GM10266 (cell line): ENCODE results near the gene PDP2.

Source experiments
- DNase-seq: peaks from one replicate; pipeline ENCODE4 v3.0.0; 2012; ENCODE audit errors: extremely low spot score
- CTCF ChIP-seq: IDR thresholded peaks from 2 replicates; pipeline ENCODE4 v1.5.1; 2012; ENCODE audit warnings: mild to moderate bottlenecking, low read depth; ENCODE audit not compliant: control insufficient read depth, insufficient read depth; ENCODE audit errors: missing control alignments

The PDP2 gene

DNA sequence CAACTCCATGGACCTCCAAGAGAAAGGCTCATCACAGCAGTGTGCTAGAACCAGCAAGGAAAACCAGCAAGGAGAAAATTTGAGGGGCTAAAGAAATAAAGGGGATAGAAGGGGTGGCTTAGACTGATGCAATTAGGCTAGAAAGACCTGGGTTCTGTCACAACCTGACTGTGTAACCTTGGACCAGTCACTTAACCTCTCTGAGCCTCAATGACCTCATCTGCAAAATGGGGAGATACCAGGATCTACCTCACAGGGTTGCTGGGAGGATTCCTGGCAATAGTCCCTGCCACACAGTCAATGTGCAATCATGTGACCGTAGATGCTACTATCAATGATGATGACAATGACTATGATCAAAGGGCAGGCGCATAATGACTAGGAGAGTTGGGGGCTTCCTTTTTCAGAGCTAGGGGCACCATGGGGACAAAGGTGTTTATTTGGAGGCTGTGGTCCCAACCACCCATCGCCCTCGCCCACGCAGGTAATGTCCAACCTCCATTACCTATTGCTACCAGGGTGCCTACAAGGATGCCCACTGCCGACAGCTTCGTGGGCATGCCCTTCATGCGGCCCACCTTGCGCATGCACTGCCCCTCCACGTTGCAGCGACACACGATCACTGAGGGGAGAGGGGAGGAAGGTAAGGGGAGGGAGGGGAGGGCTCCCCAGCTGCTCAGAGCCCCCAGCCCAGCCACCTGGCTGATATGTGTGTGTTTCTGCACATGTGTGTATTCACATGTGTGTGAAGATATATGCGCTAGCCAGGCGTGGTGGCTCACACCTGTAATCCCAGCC lies 28.6 kb downstream of the PDP2 start:
- no peak for TF ChIP-seq CTCF
- DNase-seq: no peak

- TF ChIP-seq CTCF: no peak
- DNase-seq: no peak
Measured at GRCh38 chr16:66910175-66910940, 30.0 kb downstream of the PDP2 start.

DNA sequence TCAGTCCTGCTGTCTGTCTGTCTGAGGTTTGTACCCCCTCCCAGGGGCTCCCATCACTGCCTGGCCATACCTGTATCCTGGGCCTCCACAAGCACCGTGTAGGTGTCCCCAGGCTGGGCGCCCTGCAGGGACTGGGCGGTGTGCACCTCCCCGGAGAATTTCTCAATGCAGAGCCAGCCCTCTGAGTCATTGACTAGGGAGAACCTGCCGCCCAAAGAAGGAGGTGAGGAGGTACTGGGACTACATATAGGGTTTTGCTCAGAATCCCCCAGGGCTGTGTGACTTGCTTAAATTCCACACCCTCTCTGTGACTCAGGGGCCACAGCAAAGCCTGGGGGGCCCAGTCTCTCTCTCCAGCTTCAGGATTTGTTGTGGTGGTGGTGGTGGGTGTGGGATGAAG lies 30.8 kb downstream of the PDP2 start:
- no peak for DNase-seq
- TF ChIP-seq CTCF: no peak

GRCh38 chr16:66911801-66912200 lies 31.5 kb downstream of the PDP2 start:
- no peak for DNase-seq
- no peak for TF ChIP-seq CTCF

DNA sequence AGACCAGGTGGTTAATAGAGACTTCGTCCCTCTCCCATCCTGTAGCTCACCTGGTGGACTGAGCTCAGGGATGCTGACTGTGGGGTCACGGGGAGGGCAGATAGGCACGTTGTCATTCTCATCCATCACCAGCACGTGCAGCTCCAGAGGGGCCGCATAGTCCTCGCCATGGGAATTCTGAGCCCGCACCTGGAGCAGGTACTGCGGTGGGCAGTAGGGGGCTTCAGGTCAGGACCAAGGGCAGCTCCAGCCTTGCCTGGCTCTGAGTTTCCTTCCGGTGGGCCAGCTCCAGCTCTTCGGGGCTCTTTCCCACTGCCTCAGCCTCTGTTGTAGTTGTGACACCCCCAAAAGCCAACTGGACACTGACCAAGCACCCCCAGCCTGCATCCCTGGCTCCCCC lies 32.8 kb downstream of the PDP2 start:
- DNase-seq: no peak
- no peak for TF ChIP-seq CTCF

DNA sequence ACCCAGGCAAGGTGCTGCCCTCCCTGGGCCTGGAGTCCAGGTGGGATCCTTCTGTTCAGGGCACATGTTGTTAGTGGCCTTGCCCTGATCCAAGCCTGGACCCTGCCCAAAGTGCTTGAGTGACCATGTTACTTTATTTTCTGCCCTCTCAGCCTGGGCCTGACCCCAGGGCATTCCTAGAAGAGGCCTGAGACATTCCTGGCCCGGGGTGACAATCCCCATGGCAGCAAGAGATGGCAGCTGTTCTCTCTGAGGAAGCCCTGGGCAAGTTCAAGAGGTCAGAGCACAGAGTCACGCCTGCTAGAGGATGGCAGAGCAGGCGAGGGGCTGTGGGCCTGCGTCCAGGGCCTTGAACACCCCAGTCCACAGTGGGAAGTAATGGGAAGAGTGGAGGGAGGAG lies 33.4 kb downstream of the PDP2 start:
- no peak for DNase-seq
- TF ChIP-seq CTCF: no peak

DNA sequence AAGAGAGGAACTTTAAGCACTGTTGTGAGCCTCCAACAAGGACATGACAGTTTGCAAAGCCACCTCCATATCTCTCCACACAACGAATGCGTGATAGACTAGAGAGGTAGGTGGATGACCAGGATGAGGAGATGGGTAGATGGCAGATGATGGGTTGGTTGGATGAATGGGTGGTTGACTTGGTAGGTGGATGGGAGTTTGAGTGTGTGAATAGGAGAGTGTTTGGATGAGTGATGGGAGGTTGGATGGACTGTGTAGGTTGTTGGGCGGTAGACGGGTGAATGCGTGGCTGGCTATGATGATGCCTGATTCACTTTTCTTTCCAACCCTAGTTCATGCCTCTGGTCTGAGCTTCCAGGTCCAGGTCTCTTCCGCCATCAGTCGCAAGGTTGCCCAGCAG lies 34.2 kb downstream of the PDP2 start:
- TF ChIP-seq CTCF: no peak
- DNase-seq: no peak
